GM18519 (cell line): ENCODE measurements around the gene CCDC51.

Source experiments
- ATAC-seq: cut with Tn5 transposase; IDR thresholded peaks from one replicate; pipeline ENCODE4 v1.9.1; 2021; ENCODE audit warnings: mild to moderate bottlenecking, moderate library complexity; ENCODE audit not compliant: unreplicated experiment, low FRiP score

Gene CCDC51

DNA sequence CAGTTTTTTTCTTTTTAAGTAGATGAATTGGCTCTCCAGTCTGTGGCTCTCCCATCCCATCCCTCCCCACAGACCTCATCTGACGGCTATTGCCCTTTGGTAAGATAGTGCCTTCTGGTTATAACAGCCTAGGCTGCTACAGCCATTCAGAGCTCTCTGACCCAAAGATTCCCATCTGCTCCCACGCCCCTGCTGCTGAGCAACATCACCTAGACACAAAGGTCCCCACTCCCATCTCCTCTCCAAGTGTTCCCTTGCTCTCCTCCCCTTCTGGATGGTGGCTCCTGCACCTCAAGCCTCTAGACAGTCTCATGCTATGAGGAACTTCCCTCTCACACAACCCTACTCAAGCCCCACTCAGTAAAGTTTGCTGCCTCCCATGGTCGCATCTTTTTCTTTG is 44.2 kb downstream of the CCDC51 start:
- ATAC-seq: no peak

GRCh38 chr3:48394391-48394790 is 45.5 kb downstream of the CCDC51 start:
- no peak for ATAC-seq

GRCh38 chr3:48388966-48389365 is 51.0 kb downstream of the CCDC51 start:
- ATAC-seq: no peak

GRCh38 chr3:48387634-48388033 is 52.3 kb downstream of the CCDC51 start:
- no peak for ATAC-seq
